ENCODE measurements around the gene TMTC1.
"Not testable (repeated sequence)": the region's sequence is repeated elsewhere in the genome, so short reads cannot be mapped to it uniquely, and the experiment has no call there.

Gene TMTC1

GRCh38 chr12:29656762-29657538, 126.8 kb downstream of the TMTC1 start:
- no peak for DNase-seq

- no peak for DNase-seq
Measured at GRCh38 chr12:29655861-29656260, 127.9 kb downstream of the TMTC1 start.

- no peak for DNase-seq
Measured at GRCh38 chr12:29653286-29653685, 130.5 kb downstream of the TMTC1 start.

- no peak for DNase-seq
Measured at GRCh38 chr12:29650371-29650770, 133.4 kb downstream of the TMTC1 start.

- DNase-seq: no peak
Measured at GRCh38 chr12:29649722-29650121, 134.0 kb downstream of the TMTC1 start.

- DNase-seq: no peak
Measured at GRCh38 chr12:29644536-29645162, 139.1 kb downstream of the TMTC1 start.

GRCh38 chr12:29640589-29641345, 143.0 kb downstream of the TMTC1 start:
- no peak for DNase-seq

- no peak for DNase-seq
Measured at GRCh38 chr12:29639893-29640495, 143.7 kb downstream of the TMTC1 start.

- no peak for DNase-seq
Measured at GRCh38 chr12:29638528-29638927, 145.2 kb downstream of the TMTC1 start.

GRCh38 chr12:29634057-29634456, 149.7 kb downstream of the TMTC1 start:
- DNase-seq: no peak

- DNase-seq: not testable (repeated sequence)
Measured at GRCh38 chr12:29630164-29630563, 153.6 kb downstream of the TMTC1 start.

- no peak for DNase-seq
Measured at GRCh38 chr12:29627221-29627620, 156.5 kb downstream of the TMTC1 start.

GRCh38 chr12:29625359-29625953, 158.3 kb downstream of the TMTC1 start:
- no peak for DNase-seq

GRCh38 chr12:29622251-29622650, 161.5 kb downstream of the TMTC1 start:
- no peak for DNase-seq

GRCh38 chr12:29620030-29620429, 163.7 kb downstream of the TMTC1 start:
- DNase-seq: no peak

GRCh38 chr12:29617407-29617803, 166.3 kb downstream of the TMTC1 start:
- DNase-seq: no peak

- DNase-seq: no peak
Measured at GRCh38 chr12:29616664-29617406, 166.9 kb downstream of the TMTC1 start.

- DNase-seq: no peak
Measured at GRCh38 chr12:29614694-29615325, 168.9 kb downstream of the TMTC1 start.

GRCh38 chr12:29612912-29613311, 170.8 kb downstream of the TMTC1 start:
- DNase-seq: no peak

- DNase-seq: no peak
Measured at GRCh38 chr12:29611906-29612305, 171.8 kb downstream of the TMTC1 start.

GRCh38 chr12:29610473-29611170, 173.1 kb downstream of the TMTC1 start:
- no peak for DNase-seq
